NCI-H2171 treated with DMSO at 0.1 percent for 48 hours (cell line): ENCODE measurements around the gene KLK13.

Experiments used
- DNase-seq: peaks from one replicate; lab custom pipeline; 2025; lab: John Stamatoyannopoulos, UW

KLK13 gene

DNA sequence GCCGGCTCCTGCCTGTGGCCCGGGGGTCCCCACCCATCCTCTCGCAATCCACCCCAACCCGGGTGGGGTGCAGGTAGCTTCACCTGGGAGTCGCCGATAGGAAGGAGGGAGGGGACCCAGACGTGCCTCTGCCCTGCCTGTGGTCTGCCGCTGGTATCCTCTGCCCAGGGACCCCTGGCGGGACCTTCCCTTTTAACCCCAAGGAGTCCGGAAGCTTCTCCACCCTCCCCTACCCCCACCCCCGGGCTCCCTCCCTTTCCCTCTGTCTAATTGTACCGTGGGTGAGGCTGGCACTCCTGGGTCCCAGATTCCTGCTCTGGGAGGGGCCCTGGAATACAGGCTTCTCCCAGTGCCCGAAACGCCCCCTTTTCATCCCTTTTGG lies 45.4 kb downstream of the KLK13 start, which contains the start of gene KLK10:
TSS of gene KLK10 (minus strand) at position 166 of the 382 bp plus-strand sequence. CDS start 579 bp downstream, outside the sequence.
- no peak for DNase-seq

DNA sequence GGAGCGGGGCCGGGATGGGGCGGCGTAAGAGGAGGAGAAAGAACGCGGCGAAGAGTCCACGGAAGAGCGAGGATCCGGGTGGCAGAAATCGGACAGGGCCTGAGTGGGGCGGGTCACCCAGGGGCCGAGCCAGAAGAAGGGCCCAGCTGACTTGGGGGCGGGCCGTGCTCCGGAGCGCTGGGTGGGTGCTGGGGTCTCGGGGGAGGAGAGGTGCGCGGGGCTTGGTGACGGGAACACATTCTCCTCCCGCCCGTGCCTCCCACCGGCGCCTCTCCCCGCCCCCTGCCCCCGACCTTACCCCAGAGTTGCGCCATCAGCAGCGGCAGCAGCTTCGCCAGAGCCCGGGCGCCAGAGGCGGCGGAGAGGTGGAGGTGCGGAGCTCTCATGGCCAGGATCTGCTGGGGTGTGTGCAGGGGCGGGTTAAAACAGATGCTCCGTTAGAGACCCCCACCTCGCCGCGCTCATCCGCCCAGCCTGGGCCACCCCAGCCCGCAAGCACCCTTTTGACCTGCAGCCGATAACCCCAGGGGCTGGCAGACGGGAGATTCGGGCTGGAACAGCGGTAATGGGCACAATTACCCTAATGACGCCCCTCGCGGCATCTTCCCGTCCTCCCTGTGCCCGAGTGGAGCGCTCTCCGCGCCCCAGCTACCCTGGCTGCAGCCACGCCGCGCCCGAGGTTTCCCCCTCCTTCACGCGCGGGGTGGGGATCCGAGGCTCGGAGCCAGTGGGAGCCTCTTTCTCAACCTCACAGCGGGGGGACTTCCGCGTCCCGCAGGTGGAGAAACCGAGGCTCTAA lies 45.9 kb downstream of the KLK13 start:
- DNase-seq, result no peak

- DNase-seq, result no peak
Observed at GRCh38 chr19:51016798-51017683, 47.9 kb downstream of the KLK13 start.

- DNase-seq, result no peak
Observed at GRCh38 chr19:51015691-51016267, 49.1 kb downstream of the KLK13 start.

DNA sequence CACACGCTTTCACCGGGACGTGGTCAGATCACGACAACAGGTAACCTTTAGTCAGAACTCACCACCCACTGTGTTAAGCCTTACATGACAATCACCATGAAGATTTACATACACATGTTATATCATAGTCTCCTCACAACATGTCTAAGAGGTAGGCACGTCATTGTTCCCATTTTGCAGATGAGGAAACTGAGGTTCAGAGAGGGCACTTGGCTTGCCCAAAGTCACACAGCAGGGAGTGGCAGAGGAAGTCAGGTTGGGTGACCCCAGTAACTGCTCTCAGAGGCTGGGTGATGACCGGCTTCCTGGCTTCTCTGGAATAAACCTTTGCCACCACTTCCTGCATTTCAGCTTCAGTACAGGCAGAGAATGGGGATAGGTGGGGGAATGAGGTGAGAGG lies 50.6 kb downstream of the KLK13 start:
- no peak for DNase-seq

DNA sequence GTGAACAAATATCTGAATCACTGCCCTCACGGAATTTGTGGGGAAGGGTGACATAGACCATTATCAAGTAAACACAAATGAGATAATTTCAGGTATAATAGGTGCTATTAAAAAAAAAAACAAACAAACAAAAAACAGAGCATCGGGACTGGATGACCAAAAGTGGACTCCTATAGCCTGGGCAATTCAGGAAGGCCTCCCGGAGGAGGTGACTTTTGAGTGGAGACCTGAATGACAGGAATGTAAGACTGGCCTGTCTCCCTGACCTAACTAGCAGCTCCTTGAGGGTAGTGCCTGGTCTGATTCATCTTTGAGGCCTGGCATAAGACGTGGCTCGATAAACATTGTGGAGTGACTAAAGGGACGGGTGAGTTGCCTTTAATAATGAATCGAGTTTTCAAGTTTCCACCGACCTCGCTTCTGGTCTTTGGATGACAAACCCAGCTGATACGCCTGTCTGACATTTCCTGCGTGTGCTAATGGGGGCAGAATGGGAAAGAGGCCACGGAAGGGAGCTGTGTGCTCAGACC lies 52.2 kb downstream of the KLK13 start:
- no peak for DNase-seq

- no peak for DNase-seq
Observed at GRCh38 chr19:51010066-51010795, 54.7 kb downstream of the KLK13 start.

DNA sequence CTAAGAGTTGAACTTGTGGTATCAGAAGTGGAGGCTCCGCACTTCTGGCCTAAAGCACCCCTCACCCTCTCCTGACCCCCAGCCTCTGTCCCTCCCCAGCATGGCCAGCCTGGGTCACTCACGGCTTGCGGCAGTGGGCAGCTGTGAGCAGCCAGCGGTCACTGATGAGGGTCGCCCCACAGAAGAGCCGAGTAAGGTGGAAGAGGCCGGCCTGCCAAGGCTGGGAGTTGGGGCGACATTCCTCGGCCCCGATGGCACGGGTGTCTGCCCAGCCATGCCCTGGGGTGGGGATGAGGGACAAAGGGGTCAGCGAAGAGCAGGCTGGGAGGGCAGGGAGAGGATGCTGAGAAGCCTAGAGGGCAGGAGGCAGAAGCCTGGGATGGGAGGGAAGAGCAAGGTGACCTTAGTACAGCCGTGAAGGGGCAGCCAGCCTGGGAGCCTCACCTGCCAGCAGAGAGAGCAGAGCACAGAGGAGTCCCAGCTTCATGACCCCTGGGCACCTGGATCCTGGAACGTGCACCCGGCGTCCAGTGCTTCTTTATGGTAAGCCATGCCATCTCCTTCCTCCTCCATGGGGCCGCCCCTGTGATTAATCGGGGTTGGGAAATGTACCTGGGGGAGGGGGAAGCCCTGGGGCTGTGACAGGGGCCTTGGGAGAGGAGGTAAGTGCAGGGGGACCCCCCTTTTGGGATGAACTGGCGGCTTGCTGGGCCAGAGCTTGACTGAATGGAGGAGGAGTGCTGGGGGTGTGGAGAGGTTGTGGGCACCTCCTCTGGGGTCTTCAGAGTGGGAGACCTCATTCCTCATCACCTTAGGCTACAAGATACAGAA lies 55.6 kb downstream of the KLK13 start:
- no peak for DNase-seq

- DNase-seq, result no peak
Observed at GRCh38 chr19:51007488-51007887, 57.4 kb downstream of the KLK13 start.

- no peak for DNase-seq
Observed at GRCh38 chr19:51006406-51006805, 58.5 kb downstream of the KLK13 start.
